Ishikawa (cell line): ENCODE measurements around the gene DENND5B.

ENCODE experiments used
- CEBPB ChIP-seq: IDR thresholded peaks from 2 replicates; pipeline ENCODE4 v1.6.1; 2012
- CREB1 ChIP-seq: IDR thresholded peaks from 2 replicates; pipeline ENCODE4 v1.6.1; 2012; ENCODE audit warnings: low read depth
- EGR1 ChIP-seq: IDR thresholded peaks from 2 replicates; pipeline ENCODE4 v1.6.1; 2012
- EP300 ChIP-seq: IDR thresholded peaks from 2 replicates; pipeline ENCODE4 v1.6.1; 2012; ENCODE audit warnings: borderline replicate concordance
- FOXM1 ChIP-seq: IDR thresholded peaks from 2 replicates; pipeline ENCODE4 v1.6.1; 2012; ENCODE audit warnings: low read depth, borderline replicate concordance
- MAX ChIP-seq: IDR thresholded peaks from 2 replicates; pipeline ENCODE4 v1.6.1; 2012
- NFIC ChIP-seq: IDR thresholded peaks from 2 replicates; pipeline ENCODE4 v1.6.1; 2012
- RAD21 ChIP-seq: IDR thresholded peaks from 2 replicates; pipeline ENCODE4 v1.6.1; 2012; ENCODE audit warnings: low read depth
- REST ChIP-seq: IDR thresholded peaks from 2 replicates; pipeline ENCODE4 v1.6.1; 2012; ENCODE audit warnings: low read depth, mild to moderate bottlenecking
- TAF1 ChIP-seq: IDR thresholded peaks from 2 replicates; pipeline ENCODE4 v1.6.1; 2012; ENCODE audit warnings: low read depth, mild to moderate bottlenecking
- TCF12 ChIP-seq: IDR thresholded peaks from 2 replicates; pipeline ENCODE4 v1.6.1; 2012; ENCODE audit warnings: low read depth
- TEAD4 ChIP-seq: IDR thresholded peaks from 2 replicates; pipeline ENCODE4 v1.6.1; 2012
- USF1 ChIP-seq: IDR thresholded peaks from 2 replicates; pipeline ENCODE4 v1.6.1; 2012
- YY1 ChIP-seq: IDR thresholded peaks from 2 replicates; pipeline ENCODE4 v1.6.1; 2012; ENCODE audit warnings: low read depth
- ZBTB7A ChIP-seq: IDR thresholded peaks from 2 replicates; pipeline ENCODE4 v1.6.1; 2012; ENCODE audit warnings: low read depth

DENND5B gene

GRCh38 chr12:31567029-31567428 is 23.9 kb downstream of the DENND5B start:
- TF ChIP-seq YY1 (no peak), NFIC (no peak), TCF12 (no peak), ZBTB7A (no peak), TEAD4 (no peak), EP300 (no peak), TAF1 (no peak), EGR1 (no peak), REST (no peak), RAD21 (no peak), CREB1 (no peak), USF1 (no peak), MAX (no peak), CEBPB (no peak), FOXM1 (no peak)

GRCh38 chr12:31566547-31566946 is 24.4 kb downstream of the DENND5B start:
- TF ChIP-seq RAD21, result no peak
- TF ChIP-seq TCF12, result no peak
- TF ChIP-seq USF1, result no peak
- no peak for TF ChIP-seq REST
- no peak for TF ChIP-seq EGR1
- no peak for TF ChIP-seq ZBTB7A
- no peak for TF ChIP-seq CEBPB
- no peak for TF ChIP-seq YY1
- no peak for TF ChIP-seq MAX
- no peak for TF ChIP-seq TAF1
- no peak for TF ChIP-seq CREB1
- TF ChIP-seq FOXM1, result no peak

- TF ChIP-seq TAF1 (no peak), USF1 (no peak), CEBPB (no peak), REST (no peak), TCF12 (no peak), RAD21 (no peak), CREB1 (no peak), NFIC (no peak), FOXM1 (no peak), TEAD4 (no peak), YY1 (no peak), EGR1 (no peak)
These were observed 28.2 kb downstream of the DENND5B start for GRCh38 chr12:31562594-31563328.

GRCh38 chr12:31560516-31560915 is 30.4 kb downstream of the DENND5B start:
- TF ChIP-seq REST, result no peak
- no peak for TF ChIP-seq TCF12
- TF ChIP-seq ZBTB7A, result no peak
- no peak for TF ChIP-seq TAF1
- no peak for TF ChIP-seq CEBPB
- no peak for TF ChIP-seq USF1
- no peak for TF ChIP-seq RAD21
- TF ChIP-seq EP300, result no peak
- TF ChIP-seq TEAD4, result no peak
